ENCODE data around the gene CR2. TPM values are rescaled to one million over a fixed set of nuclear protein-coding genes. Genes with fewer than 3 reads are reported as not detected.

CR2 gene
- total RNA-seq (under 1 TPM; 0.11 to 0.20 TPM), polyA plus RNA-seq (ENCODE audit: insufficient read length in 2 of 2) (under 1 TPM; 0.21 to 0.22 TPM)
- long read RNA-seq, donor 1, result 0 reads
- long read RNA-seq, donor 2, result 0 reads
- long read RNA-seq, donor 3, result 0 reads
- long read RNA-seq, donor 4, result 0 reads

DNA sequence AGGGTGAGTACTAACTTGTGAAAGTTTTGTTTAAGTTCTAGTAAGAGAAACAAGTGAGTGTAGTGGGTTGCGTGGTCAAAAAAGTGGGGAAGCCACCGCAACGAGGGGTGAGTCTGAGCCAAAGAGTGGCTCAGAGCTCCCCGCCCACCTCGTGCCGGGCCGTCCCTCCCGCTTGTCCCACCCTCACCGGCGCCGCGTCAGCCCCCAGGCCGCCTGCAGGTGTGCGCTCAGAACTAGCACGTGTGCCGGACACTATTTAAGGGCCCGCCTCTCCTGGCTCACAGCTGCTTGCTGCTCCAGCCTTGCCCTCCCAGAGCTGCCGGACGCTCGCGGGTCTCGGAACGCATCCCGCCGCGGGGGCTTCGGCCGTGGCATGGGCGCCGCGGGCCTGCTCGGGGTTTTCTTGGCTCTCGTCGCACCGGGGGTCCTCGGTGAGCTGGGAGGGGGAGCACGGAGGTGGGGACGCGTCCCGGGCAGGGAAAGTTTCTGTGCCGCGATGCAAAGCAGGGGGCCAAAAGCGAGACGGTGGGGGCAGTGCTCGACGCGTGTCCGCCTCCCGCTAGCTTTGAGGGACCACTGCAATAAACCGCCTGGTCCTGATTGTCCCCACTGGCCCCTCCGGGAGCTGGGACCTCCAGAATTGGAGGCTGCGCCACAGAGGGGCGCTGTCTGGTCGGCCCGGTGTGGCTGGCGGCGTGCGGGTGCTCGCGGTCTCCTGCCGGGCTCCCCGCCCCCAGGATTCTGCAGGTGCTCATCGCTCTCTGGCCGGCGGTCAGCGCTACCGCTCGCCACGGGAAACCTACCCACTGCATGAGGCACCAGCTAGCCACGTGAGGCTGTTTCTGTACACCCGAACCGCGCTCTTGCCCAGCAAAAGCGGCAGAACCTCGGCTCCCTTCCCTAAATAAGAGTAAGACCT lies at the start of gene CR2:
Gene CR2, plus strand, starts transcription at position 283 of the 919 bp plus-strand sequence. Its CDS starts 91 bp downstream, at position 374.
- H3K27ac ChIP-seq (ENCODE audit: low read depth, low read length), result no peak within 1 kb of the TSS
- H3K36me3 ChIP-seq (ENCODE audit: control insufficient read depth, insufficient read depth, low read length), result no peaks in the 10 kb centered on the region
- H3K4me1 ChIP-seq (ENCODE audit: control insufficient read depth, insufficient read depth, low read length), result peaks cover 10% of the 10 kb centered on the region
- no peaks in the 10 kb centered on the region for H3K9me3 ChIP-seq (ENCODE audit: control insufficient read depth, insufficient read depth, low read length)
- WGBS (ENCODE audit: insufficient coverage), result 1% methylated on average over 73 of the region's 75 CpGs
- peak in 2 of 6 donors; percentile 8 to 34 for DNase-seq (ENCODE audit: low read depth in 4 of 6, low spot score in 6 of 6)
- peaks cover 34% of the 10 kb centered on the region for H3K27me3 ChIP-seq (ENCODE audit: control insufficient read depth, insufficient read depth, low read length)
- H3K4me3 ChIP-seq (ENCODE audit: low read depth, low read length), result peak within 1 kb of the TSS; percentile 19

DNA sequence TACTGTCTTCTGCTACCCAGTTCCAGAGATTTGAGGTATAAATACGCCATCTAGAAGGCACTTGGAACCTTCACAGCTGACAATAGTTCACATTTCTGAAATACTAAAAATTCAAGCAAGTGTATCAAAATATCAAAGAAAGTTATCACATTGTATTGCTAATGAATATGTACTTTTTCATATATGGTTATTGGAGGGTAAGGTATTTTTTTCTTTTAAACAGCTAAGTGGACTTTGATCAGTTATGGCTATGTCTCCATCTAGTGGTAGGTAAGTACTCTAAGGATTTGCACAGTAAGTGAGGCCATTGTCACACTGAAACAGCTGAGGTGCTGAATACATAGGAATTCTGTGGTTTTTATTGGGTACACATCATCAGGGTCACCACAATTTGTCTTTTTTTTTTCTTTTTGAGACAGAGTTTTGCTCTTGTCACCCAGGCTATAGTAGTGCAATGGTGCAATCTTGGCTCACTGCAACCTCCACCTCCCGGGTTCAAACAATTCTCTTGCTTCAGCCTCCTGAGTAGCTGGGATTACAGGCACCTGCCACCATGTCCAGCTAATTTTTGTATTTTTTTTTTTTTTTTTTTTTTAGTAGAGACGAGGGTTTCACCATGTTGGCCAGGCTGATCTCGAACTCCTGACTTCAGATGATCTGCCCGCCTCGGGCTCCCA lies 49.1 kb upstream of the CR2 start:
- no CpG with 5 or more reads among the region's 6 CpGs for WGBS (ENCODE audit: insufficient coverage)
- no peak overlapping the region for H3K4me3 ChIP-seq (ENCODE audit: low read depth, low read length)
- H3K27me3 ChIP-seq (ENCODE audit: control insufficient read depth, insufficient read depth, low read length), result no peaks in the 10 kb centered on the region
- peak; percentile 2 to 89 (median 29) for DNase-seq (ENCODE audit: low read depth in 4 of 6, low spot score in 6 of 6)
- H3K27ac ChIP-seq (ENCODE audit: low read depth, low read length), result no peak overlapping the region
- no peaks in the 10 kb centered on the region for H3K4me1 ChIP-seq (ENCODE audit: control insufficient read depth, insufficient read depth, low read length)
- H3K9me3 ChIP-seq (ENCODE audit: control insufficient read depth, insufficient read depth, low read length), result no peaks in the 10 kb centered on the region
- H3K36me3 ChIP-seq (ENCODE audit: control insufficient read depth, insufficient read depth, low read length), result no peaks in the 10 kb centered on the region

DNA sequence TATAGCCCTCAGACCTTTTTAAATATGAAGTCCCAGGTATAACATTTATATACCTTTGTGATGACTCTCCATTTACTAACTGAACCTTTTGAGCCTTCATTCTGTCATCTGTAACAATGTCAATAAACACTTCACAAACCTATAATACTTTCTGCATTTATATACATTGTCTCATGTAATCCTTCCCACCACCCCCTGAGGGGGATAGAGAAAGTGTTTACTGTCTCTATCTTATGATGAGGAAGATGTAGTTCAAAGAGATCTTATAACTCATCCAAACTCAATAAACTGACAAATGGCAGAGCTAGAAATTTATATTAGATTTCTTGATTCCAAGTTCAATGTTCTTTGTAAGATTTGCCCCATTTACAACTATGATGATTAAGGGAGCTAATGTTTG lies 48.3 kb upstream of the CR2 start:
- Histone ChIP-seq H3K9me3 (ENCODE audit: control insufficient read depth, insufficient read depth, low read length) (no peaks in the 10 kb centered on the region), H3K4me3 (ENCODE audit: low read depth, low read length) (no peak overlapping the region), H3K27ac (ENCODE audit: low read depth, low read length) (no peak overlapping the region), H3K36me3 (ENCODE audit: control insufficient read depth, insufficient read depth, low read length) (no peaks in the 10 kb centered on the region), H3K4me1 (ENCODE audit: control insufficient read depth, insufficient read depth, low read length) (no peaks in the 10 kb centered on the region), H3K27me3 (ENCODE audit: control insufficient read depth, insufficient read depth, low read length) (no peaks in the 10 kb centered on the region)
- no peak for DNase-seq (ENCODE audit: low read depth in 4 of 6, low spot score in 6 of 6)

DNA sequence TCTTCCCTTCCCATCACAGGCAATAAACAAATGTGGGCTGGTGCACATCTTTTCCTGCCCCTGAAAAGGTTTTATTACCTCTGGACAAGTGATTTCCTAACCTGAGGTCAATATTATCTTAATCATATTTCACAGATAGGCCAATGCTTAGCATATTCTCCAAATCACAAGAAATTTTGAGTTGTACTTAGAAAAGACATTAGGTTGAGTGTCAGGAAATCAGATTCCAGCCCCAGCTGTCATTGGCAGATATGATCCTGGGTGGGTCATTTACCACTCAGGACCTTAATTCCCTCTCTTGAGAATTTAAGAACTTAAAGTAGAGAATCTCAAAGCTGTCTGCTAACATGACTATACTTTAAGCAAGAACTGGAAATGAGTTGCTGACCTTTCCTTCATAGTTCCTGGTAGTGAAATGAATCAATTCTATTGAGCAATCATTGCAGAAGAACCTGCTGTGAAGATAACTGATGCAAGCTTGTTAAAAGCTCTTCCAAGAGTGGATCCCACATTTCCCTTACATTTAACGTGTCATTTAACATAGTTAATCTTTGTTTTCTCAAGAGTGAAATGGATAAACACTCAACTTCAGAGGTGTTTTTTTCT lies 46.4 kb upstream of the CR2 start:
- no peak overlapping the region for H3K27ac ChIP-seq (ENCODE audit: low read depth, low read length)
- H3K4me1 ChIP-seq (ENCODE audit: control insufficient read depth, insufficient read depth, low read length), result no peaks in the 10 kb centered on the region
- DNase-seq (ENCODE audit: low read depth in 4 of 6, low spot score in 6 of 6), result peak in 1 of 6 donors; percentile 63
- H3K27me3 ChIP-seq (ENCODE audit: control insufficient read depth, insufficient read depth, low read length), result no peaks in the 10 kb centered on the region
- WGBS (ENCODE audit: insufficient coverage), result no CpG with 5 or more reads among the region's 1 CpG
- H3K4me3 ChIP-seq (ENCODE audit: low read depth, low read length), result no peak overlapping the region
- no peaks in the 10 kb centered on the region for H3K36me3 ChIP-seq (ENCODE audit: control insufficient read depth, insufficient read depth, low read length)
- H3K9me3 ChIP-seq (ENCODE audit: control insufficient read depth, insufficient read depth, low read length), result no peaks in the 10 kb centered on the region

GRCh38 chr1:207412845-207413244 lies 41.3 kb upstream of the CR2 start:
- no peak overlapping the region for H3K4me3 ChIP-seq (ENCODE audit: low read depth, low read length)
- H3K9me3 ChIP-seq (ENCODE audit: control insufficient read depth, insufficient read depth, low read length), result no peaks in the 10 kb centered on the region
- no peaks in the 10 kb centered on the region for H3K4me1 ChIP-seq (ENCODE audit: control insufficient read depth, insufficient read depth, low read length)
- WGBS (ENCODE audit: insufficient coverage), result 94% methylated on average over 2 of the region's 2 CpGs
- H3K36me3 ChIP-seq (ENCODE audit: control insufficient read depth, insufficient read depth, low read length), result no peaks in the 10 kb centered on the region
- DNase-seq (ENCODE audit: low read depth in 4 of 6, low spot score in 6 of 6), result no peak
- no peak overlapping the region for H3K27ac ChIP-seq (ENCODE audit: low read depth, low read length)
- no peaks in the 10 kb centered on the region for H3K27me3 ChIP-seq (ENCODE audit: control insufficient read depth, insufficient read depth, low read length)

GRCh38 chr1:207414606-207415108 lies 39.5 kb upstream of the CR2 start:
- H3K27me3 ChIP-seq (ENCODE audit: control insufficient read depth, insufficient read depth, low read length), result no peaks in the 10 kb centered on the region
- 94% methylated on average over 3 of the region's 4 CpGs for WGBS (ENCODE audit: insufficient coverage)
- H3K4me3 ChIP-seq (ENCODE audit: low read depth, low read length), result no peak overlapping the region
- no peak for DNase-seq (ENCODE audit: low read depth in 4 of 6, low spot score in 6 of 6)
- H3K27ac ChIP-seq (ENCODE audit: low read depth, low read length), result no peak overlapping the region
- H3K9me3 ChIP-seq (ENCODE audit: control insufficient read depth, insufficient read depth, low read length), result no peaks in the 10 kb centered on the region
- no peaks in the 10 kb centered on the region for H3K36me3 ChIP-seq (ENCODE audit: control insufficient read depth, insufficient read depth, low read length)
- H3K4me1 ChIP-seq (ENCODE audit: control insufficient read depth, insufficient read depth, low read length), result no peaks in the 10 kb centered on the region

GRCh38 chr1:207417076-207417475 lies 37.1 kb upstream of the CR2 start:
- Histone ChIP-seq H3K27ac (ENCODE audit: low read depth, low read length) (no peak overlapping the region), H3K4me1 (ENCODE audit: control insufficient read depth, insufficient read depth, low read length) (no peaks in the 10 kb centered on the region), H3K4me3 (ENCODE audit: low read depth, low read length) (no peak overlapping the region), H3K36me3 (ENCODE audit: control insufficient read depth, insufficient read depth, low read length) (no peaks in the 10 kb centered on the region), H3K27me3 (ENCODE audit: control insufficient read depth, insufficient read depth, low read length) (no peaks in the 10 kb centered on the region), H3K9me3 (ENCODE audit: control insufficient read depth, insufficient read depth, low read length) (no peaks in the 10 kb centered on the region)
- WGBS (ENCODE audit: insufficient coverage), result 100% methylated on average over 1 of the region's 1 CpG
- no peak for DNase-seq (ENCODE audit: low read depth in 4 of 6, low spot score in 6 of 6)

DNA sequence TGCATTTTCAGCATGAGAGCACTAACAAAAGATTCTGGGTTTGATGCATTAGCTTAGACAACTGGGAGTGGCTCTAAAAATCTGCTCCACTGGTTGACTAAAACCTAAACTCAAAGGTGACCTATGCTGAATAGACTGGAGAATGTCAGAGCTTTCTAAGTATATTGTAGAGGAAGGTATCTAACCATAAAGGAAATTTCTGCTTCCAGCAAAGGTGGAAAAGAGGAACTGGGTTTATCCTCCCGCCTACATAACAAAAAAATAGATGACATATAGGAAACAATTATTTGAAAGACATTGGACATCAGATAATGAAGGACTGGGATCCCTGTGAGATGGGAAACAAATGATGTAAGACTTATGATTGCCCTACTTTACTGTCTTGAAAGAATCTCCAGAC lies 35.8 kb upstream of the CR2 start:
- H3K27me3 ChIP-seq (ENCODE audit: control insufficient read depth, insufficient read depth, low read length), result no peaks in the 10 kb centered on the region
- no peak overlapping the region for H3K27ac ChIP-seq (ENCODE audit: low read depth, low read length)
- DNase-seq (ENCODE audit: low read depth in 4 of 6, low spot score in 6 of 6), result no peak
- H3K4me1 ChIP-seq (ENCODE audit: control insufficient read depth, insufficient read depth, low read length), result no peaks in the 10 kb centered on the region
- H3K9me3 ChIP-seq (ENCODE audit: control insufficient read depth, insufficient read depth, low read length), result no peaks in the 10 kb centered on the region
- no CpG with 5 or more reads among the region's 1 CpG for WGBS (ENCODE audit: insufficient coverage)
- H3K36me3 ChIP-seq (ENCODE audit: control insufficient read depth, insufficient read depth, low read length), result no peaks in the 10 kb centered on the region
- no peak overlapping the region for H3K4me3 ChIP-seq (ENCODE audit: low read depth, low read length)

GRCh38 chr1:207420109-207420508 lies 34.0 kb upstream of the CR2 start:
- WGBS (ENCODE audit: insufficient coverage), result no CpG with 5 or more reads among the region's 1 CpG
- H3K4me1 ChIP-seq (ENCODE audit: control insufficient read depth, insufficient read depth, low read length), result peaks cover 6% of the 10 kb centered on the region
- H3K9me3 ChIP-seq (ENCODE audit: control insufficient read depth, insufficient read depth, low read length), result no peaks in the 10 kb centered on the region
- H3K27me3 ChIP-seq (ENCODE audit: control insufficient read depth, insufficient read depth, low read length), result no peaks in the 10 kb centered on the region
- no peak overlapping the region for H3K27ac ChIP-seq (ENCODE audit: low read depth, low read length)
- no peak for DNase-seq (ENCODE audit: low read depth in 4 of 6, low spot score in 6 of 6)
- no peaks in the 10 kb centered on the region for H3K36me3 ChIP-seq (ENCODE audit: control insufficient read depth, insufficient read depth, low read length)
- no peak overlapping the region for H3K4me3 ChIP-seq (ENCODE audit: low read depth, low read length)

Data from spinal cord (tissue), 10 donors.